GM21526 (cell line): Measurements from ENCODE around the gene SLAMF1.
"Not testable (repeated sequence)": the region's sequence is repeated elsewhere in the genome, so short reads cannot be mapped to it uniquely, and the experiment has no call there.

Source experiments
- ATAC-seq: cut with Tn5 transposase; IDR thresholded peaks from one replicate; pipeline ENCODE4 v1.9.1; 2021; ENCODE audit warnings: moderate library complexity; ENCODE audit not compliant: unreplicated experiment, low FRiP score

SLAMF1 gene

GRCh38 chr1:160567858-160568682 lies 78.8 kb downstream of the SLAMF1 start:
- no peak for ATAC-seq

DNA sequence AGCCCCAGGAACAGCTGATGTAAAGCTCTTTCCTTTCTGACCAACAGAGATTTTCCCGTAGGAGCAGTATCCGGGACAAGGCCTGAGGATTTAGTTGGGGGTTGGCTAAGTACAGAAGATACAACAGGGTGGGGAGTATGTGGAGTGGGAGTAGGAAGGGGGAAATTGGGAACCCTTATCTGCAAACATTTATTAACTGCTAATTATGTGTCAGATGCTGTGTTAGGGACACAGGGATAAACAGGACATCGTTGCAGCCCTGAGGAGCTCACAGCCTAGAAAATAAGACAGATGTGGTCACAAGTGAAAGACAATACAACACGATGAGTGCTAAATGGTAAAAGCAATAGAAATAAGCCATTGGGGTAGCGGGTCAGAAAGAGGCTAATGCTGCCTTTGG lies 79.5 kb downstream of the SLAMF1 start:
- ATAC-seq, result no peak

DNA sequence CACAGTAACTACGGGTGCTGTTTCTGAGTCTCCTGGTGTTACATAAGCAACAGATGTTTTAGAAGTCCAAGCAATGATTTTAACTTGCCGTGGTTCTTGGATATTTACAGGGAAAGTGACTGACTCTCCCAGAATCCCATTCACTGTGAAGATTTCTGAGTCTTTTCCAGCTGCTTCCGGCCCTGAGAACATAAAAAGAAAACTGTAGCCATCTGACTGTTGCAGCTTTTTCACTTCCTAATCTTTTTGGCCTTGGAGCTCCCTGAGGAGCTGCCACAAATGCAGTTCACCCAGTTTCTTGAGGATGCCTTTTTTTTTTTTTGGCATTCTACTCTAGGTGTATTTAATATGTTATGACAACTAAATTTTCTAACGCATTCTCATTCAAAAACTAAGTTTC lies 81.3 kb downstream of the SLAMF1 start:
- ATAC-seq, result no peak

DNA sequence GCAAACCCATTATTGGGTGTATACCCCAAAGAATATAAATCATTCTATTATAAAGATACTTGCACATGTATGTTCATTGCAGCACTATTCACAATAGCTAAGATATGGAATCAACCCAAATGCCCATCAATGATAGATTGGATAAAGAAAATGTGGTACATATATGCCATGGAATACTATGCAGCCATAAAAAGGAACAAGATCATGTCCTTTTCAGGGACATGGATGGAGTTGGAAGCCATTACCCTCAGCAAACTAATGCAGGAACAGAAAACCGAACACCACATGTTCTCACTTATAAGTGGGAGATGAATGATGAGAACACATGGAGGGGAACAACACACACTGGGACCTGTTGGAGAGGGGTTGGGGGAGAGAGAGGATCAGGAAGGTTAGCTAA lies 83.6 kb downstream of the SLAMF1 start:
- ATAC-seq, result not testable (repeated sequence)

GRCh38 chr1:160562745-160563144 lies 84.1 kb downstream of the SLAMF1 start:
- ATAC-seq, result not testable (repeated sequence)

DNA sequence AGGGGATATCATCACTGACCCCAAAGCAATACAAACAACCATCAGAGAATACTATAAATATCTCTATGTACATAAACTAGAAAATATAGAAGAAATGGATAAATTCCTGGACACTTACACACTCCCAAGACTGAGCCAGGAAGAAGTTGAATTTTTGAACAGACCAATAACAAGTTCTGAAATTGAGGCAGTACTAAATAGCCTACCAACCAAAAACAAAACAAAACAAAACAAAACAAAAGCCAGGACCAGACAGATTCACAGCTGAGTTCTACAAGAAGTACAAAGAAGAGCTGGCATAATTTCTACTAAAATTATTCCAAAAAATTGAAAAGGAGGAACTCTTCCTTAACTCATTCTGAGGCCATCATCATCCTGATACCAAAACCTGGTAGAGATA lies 86.0 kb downstream of the SLAMF1 start:
- ATAC-seq, result no peak

DNA sequence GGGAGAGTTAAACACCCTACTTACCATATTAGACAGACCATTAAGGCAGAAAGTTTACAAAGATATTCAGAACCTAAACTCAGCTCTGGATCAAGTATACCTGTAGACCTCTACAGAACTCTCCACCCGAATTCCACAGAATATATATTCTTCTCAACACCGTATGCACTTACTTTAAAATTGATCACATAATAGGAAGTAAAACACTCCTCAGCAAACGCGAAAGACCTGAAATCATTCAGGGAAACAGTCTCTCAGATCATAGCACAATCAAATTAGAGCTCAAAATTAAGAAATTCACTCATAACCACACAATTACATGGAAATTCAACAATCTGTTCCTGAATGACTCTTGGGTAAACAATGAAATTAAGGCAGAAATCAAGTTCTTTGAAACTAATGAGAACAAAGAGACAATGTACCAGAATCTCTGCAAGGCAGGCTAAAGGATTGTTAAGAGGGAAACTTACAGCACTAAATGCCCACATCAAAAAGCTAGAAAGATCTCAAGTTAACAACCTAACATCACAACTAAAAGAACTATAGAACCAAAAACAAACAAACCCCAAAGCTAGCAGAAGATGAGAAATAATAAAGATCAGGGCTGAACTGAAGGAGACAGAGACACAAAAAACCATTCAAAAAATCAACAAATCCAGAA lies 86.7 kb downstream of the SLAMF1 start:
- ATAC-seq, result no peak

GRCh38 chr1:160559437-160559836 lies 87.4 kb downstream of the SLAMF1 start:
- not testable (repeated sequence) for ATAC-seq

DNA sequence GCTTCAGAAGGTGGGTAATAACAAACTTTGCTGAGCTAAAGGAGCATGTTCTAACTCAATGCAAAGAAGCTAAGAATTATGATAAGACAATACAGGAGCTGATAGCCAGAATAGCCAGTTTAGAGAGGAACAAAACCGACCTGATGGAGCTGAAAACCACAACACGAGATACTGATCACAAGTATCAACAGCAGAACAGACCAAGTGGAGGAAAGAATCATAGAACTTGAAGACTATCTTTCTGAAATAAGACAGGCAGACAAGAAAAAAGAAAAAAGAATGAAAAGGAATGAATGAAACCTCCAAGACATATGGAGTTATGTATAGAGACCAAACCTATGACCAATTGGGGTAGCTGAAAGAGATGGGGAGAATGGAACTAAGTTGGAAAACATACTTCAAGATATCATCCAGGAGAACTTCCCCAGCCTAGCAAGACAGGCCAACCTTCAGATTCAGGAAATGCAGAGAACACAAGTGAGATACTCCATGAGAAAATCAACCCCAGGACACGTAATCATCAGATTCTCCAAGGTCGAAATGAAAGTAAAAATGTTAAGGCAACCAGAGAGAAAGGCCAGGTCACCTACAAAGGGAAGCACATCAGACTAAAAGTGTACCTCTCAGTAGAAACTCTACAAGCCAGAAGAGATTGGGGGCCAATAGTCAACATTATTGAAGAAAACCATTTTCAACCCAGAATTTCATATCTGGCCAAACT lies 88.0 kb downstream of the SLAMF1 start:
- ATAC-seq, result no peak
